GM12865 (cell line): ENCODE measurements around the gene NUS1.
"Not testable (repeated sequence)": the region's sequence is repeated elsewhere in the genome, so short reads cannot be mapped to it uniquely, and the experiment has no call there.

Experiments used
- DNase-seq: peaks from one replicate; pipeline ENCODE4 v3.0.0; 2010; ENCODE audit warnings: low read depth
- H3K4me3 ChIP-seq: 2 replicates; pipeline ENCODE4 v1.5.1; 2011; ENCODE audit warnings: mild to moderate bottlenecking, low read depth, low read length, control low read depth
- CTCF ChIP-seq: IDR thresholded peaks from 2 replicates; pipeline ENCODE4 v1.5.1; 2011; ENCODE audit warnings: low read length, control low read depth, low read depth, inconsistent platforms; ENCODE audit not compliant: insufficient read depth; ENCODE audit errors: missing control alignments

NUS1 gene

GRCh38 chr6:117674991-117675657 lies at the start of gene NUS1:
NUS1 (plus strand) TSS chr6:117675469; CDS start chr6:117675671, 202 bp downstream.
- TF ChIP-seq CTCF = peak; percentile 81
- peak within 1 kb of the TSS; percentile 84 for H3K4me3 ChIP-seq
- DNase-seq = peak; percentile 98

- TF ChIP-seq CTCF = no peak
- no peak for DNase-seq
- no peak overlapping the region for H3K4me3 ChIP-seq
Observed at GRCh38 chr6:117627533-117627932, 47.7 kb upstream of the NUS1 start.

GRCh38 chr6:117629119-117629660 lies 46.1 kb upstream of the NUS1 start:
- no peak for DNase-seq
- TF ChIP-seq CTCF = no peak

GRCh38 chr6:117637770-117638169 lies 37.5 kb upstream of the NUS1 start:
- no peak for TF ChIP-seq CTCF
- DNase-seq = no peak
- no peak overlapping the region for H3K4me3 ChIP-seq

More at GRCh38 chr6:117629119-117629660, 46.1 kb upstream of the NUS1 start:
- no peak overlapping the region for H3K4me3 ChIP-seq

GRCh38 chr6:117642976-117643375 lies 32.3 kb upstream of the NUS1 start:
- TF ChIP-seq CTCF = no peak
- no peak for DNase-seq
- H3K4me3 ChIP-seq = no peak overlapping the region

GRCh38 chr6:117651984-117652383 lies 23.3 kb upstream of the NUS1 start:
- not testable (repeated sequence) for H3K4me3 ChIP-seq, DNase-seq

- TF ChIP-seq CTCF = no peak
- DNase-seq = no peak
- H3K4me3 ChIP-seq = no peak overlapping the region
Observed at GRCh38 chr6:117653949-117654348, 21.3 kb upstream of the NUS1 start.
